Body of pancreas (tissue), 4 donors: ENCODE data around the gene ZFP92. TPM values are rescaled to one million over a fixed set of nuclear protein-coding genes. Genes with fewer than 3 reads are reported as not detected.

Source experiments
- ATAC-seq: fragments of 150-250 bp; one replicate; pipeline ENCODE4 v1.9.1; 2016
- DNase-seq, 4 donors: peaks; one replicate each; pipeline ENCODE4 v3.0.0-alpha.2; 2019
- H3K27ac ChIP-seq, 4 donors: fragments of 200-600 bp; sonication (generic); 1 replicate in 3 of 4; 2 replicates in 1 of 4; pipeline versions ENCODE4 v1.5.1 to v1.6.1; 2016 to 2019; ENCODE audit warnings: mild to moderate bottlenecking in 1 of 4, mixed read lengths in 1 of 4, moderate library complexity in 1 of 4
- H3K27me3 ChIP-seq, 2 donors: fragments of 200-600 bp; sonication (generic); one replicate each; pipeline ENCODE4 v1.6.0; 2016; ENCODE audit warnings: mild to moderate bottlenecking in 1 of 2
- H3K36me3 ChIP-seq, 2 donors: fragments of 200-600 bp; sonication (generic); replicated peaks in 1 of 2; 2 replicates each; pipeline ENCODE4 v1.5.1; 2016; ENCODE audit warnings: low read depth in 2 of 2; ENCODE audit not compliant: insufficient read depth in 1 of 2
- H3K4me1 ChIP-seq: fragments of 200-600 bp; sonication (generic); one replicate; pipeline ENCODE4 v1.6.0; 2016
- H3K4me3 ChIP-seq, 2 donors: fragments of 200-600 bp; sonication (generic); 1 replicate in 1 of 2; 2 replicates in 1 of 2; pipeline ENCODE4 v1.5.1; 2016 to 2019
- H3K9me3 ChIP-seq, 3 donors: fragments of 200-600 bp; sonication (generic); 1 replicate in 2 of 3; 2 replicates in 1 of 3; pipeline ENCODE4 v1.5.1; 2016
- POLR2A ChIP-seq, 3 donors: fragments of 450-650 bp; IDR thresholded peaks; one replicate each; pipeline ENCODE4 v1.6.1; 2016; ENCODE audit warnings: antibody characterized with exemption in 3 of 3, mild to moderate bottlenecking in 2 of 3
- WGBS, 2 donors: methylation state at CpG; one replicate each; pipeline ENCODE4 v1.1.5; 2017; 5-methylcytosine and 5-hydroxymethylcytosine counted together
- intact Hi-C: fragments of 100-400 bp; cut with DNase I; formaldehyde crosslinking; loops from one replicate; pipeline ENCODE4 v1.15.1; 2023
- total RNA-seq, 2 donors: library from RNA; depleted of rRNA; stranded (reverse); fragments of >200 nt; gene quantifications; one replicate each; pipeline ENCODE4 v1.1.0, GENCODE V29; 2016
- TF ChIP-seq, protein P1 (sequence below), 7 experiments: fragments of 450-650 bp in 4 of 7; fragments of 200-600 bp in 3 of 7; sonication (generic) in 3 of 7; IDR thresholded peaks; one replicate each; pipeline ENCODE4 v1.5.1; 2016 to 2019; ENCODE audit warnings: antibody characterized with exemption in 7 of 7

The ZFP92 gene
- total RNA-seq, 2 donors from 2014 or later, result 0.33 to 0.78 TPM

DNA sequence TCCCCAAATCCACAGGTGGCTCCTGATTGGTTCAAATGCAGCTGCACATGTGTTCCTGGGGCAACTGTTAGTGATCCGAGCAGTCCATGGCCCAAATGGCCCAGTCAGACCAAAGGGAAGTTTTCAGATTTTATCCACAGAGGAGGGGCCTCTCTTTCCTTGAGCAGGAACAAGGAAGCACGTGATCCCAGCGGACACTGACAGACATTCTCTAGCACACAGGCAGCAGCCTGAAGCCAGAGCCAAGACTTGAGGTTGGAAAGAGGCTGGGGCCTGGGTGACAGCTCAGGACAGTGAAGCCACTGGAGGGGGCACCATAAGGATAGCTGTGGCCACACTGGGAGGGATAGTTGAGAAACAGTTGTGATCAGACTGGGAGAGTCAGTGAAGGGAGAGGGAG lies 3.5 kb upstream of the ZFP92 start:
- Histone ChIP-seq H3K4me1 (peaks cover 8% of the 10 kb centered on the region), H3K4me3 (no peak overlapping the region), H3K36me3 (no peaks in the 10 kb centered on the region), H3K9me3 (no peaks in the 10 kb centered on the region), H3K27me3 (no peaks in the 10 kb centered on the region), H3K27ac (no peak overlapping the region)
- DNase-seq (no peak), ATAC-seq (no peak)
- intact Hi-C loops, result no loop called here
- no peak for TF ChIP-seq POLR2A (IDR thresholded peaks at IDR 0.05)
- TF ChIP-seq, protein P1, sequence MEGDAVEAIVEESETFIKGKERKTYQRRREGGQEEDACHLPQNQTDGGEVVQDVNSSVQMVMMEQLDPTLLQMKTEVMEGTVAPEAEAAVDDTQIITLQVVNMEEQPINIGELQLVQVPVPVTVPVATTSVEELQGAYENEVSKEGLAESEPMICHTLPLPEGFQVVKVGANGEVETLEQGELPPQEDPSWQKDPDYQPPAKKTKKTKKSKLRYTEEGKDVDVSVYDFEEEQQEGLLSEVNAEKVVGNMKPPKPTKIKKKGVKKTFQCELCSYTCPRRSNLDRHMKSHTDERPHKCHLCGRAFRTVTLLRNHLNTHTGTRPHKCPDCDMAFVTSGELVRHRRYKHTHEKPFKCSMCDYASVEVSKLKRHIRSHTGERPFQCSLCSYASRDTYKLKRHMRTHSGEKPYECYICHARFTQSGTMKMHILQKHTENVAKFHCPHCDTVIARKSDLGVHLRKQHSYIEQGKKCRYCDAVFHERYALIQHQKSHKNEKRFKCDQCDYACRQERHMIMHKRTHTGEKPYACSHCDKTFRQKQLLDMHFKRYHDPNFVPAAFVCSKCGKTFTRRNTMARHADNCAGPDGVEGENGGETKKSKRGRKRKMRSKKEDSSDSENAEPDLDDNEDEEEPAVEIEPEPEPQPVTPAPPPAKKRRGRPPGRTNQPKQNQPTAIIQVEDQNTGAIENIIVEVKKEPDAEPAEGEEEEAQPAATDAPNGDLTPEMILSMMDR (IDR thresholded peaks at IDR 0.05), result no peak
- 100% methylated on average over 1 of the region's 3 CpGs; no CpG with 5 or more reads in 1 of the 2 donors for WGBS, 2 donors

DNA sequence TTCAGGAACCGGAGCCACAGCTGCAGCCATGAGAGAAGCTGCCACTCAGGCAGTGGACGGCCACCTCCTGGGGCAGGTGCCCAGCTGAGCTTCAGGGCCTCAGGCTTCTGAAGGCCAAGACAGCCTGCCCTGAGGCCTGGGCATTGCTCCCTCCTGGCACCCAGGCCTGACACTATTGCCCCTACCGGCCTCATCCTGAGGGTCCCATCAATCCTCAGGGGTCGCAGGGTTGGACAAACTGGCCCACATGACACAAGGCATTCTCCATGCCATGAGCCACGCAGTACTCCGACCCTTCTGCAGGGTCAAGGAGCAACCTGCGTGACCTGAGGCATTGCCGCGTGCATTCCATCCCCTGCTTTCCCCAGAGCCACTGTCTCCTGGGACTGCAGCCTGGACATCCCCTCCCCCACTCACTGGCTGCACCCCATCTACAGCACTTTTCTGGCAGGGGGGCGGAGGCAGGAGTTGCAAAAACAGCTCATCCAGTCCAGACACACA lies 3.0 kb upstream of the ZFP92 start:
- WGBS, 2 donors, result 80 to 83% methylated on average over 1 to 2 of the region's 10 CpGs
- H3K36me3 ChIP-seq, result no peaks in the 10 kb centered on the region
- peaks cover 8% of the 10 kb centered on the region for H3K4me1 ChIP-seq
- H3K4me3 ChIP-seq, result no peak overlapping the region
- DNase-seq (no peak), ATAC-seq (no peak)
- no peaks in the 10 kb centered on the region for H3K9me3 ChIP-seq
- intact Hi-C loops, result no loop called here
- no peak overlapping the region for H3K27ac ChIP-seq
- TF ChIP-seq POLR2A (IDR thresholded peaks at IDR 0.05), result no peak
- TF ChIP-seq, protein P1 (IDR thresholded peaks at IDR 0.05), result no peak
- H3K27me3 ChIP-seq, result no peaks in the 10 kb centered on the region

DNA sequence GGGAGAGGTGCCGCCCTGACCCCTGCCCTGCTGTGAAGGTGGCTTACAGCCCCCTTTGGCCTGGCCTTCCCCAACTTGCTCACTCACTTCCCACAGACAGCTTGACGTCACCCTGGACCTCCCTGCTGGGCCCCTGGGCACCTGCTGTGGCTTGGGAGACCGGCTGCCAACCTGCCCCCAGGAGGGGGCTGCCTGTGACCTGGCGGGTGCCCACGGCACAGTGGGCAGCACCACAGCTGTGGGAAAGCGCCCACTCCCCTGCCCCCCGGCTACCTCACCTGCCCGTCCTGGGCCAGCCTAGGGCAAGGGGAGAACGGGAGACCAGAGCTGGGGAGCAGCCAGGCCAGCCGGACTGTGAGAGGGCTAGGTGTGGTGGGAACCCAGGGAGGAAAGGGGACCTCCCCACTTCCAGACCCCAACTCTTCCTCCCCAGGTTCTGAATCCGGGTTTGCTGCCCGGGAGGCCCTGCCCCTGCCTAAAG lies 2.4 kb upstream of the ZFP92 start:
- no peaks in the 10 kb centered on the region for H3K9me3 ChIP-seq
- H3K27me3 ChIP-seq, result no peaks in the 10 kb centered on the region
- no peak for TF ChIP-seq POLR2A (IDR thresholded peaks at IDR 0.05)
- TF ChIP-seq, protein P1 (IDR thresholded peaks at IDR 0.05), result no peak
- peaks cover 8% of the 10 kb centered on the region for H3K4me1 ChIP-seq
- H3K36me3 ChIP-seq, result no peaks in the 10 kb centered on the region
- no peak overlapping the region for H3K27ac ChIP-seq
- no peak overlapping the region for H3K4me3 ChIP-seq
- 40 to 83% methylated on average over 1 to 8 of the region's 12 CpGs for WGBS, 2 donors
- DNase-seq, result no peak
- no peak for ATAC-seq
- intact Hi-C loops, result no loop called here

DNA sequence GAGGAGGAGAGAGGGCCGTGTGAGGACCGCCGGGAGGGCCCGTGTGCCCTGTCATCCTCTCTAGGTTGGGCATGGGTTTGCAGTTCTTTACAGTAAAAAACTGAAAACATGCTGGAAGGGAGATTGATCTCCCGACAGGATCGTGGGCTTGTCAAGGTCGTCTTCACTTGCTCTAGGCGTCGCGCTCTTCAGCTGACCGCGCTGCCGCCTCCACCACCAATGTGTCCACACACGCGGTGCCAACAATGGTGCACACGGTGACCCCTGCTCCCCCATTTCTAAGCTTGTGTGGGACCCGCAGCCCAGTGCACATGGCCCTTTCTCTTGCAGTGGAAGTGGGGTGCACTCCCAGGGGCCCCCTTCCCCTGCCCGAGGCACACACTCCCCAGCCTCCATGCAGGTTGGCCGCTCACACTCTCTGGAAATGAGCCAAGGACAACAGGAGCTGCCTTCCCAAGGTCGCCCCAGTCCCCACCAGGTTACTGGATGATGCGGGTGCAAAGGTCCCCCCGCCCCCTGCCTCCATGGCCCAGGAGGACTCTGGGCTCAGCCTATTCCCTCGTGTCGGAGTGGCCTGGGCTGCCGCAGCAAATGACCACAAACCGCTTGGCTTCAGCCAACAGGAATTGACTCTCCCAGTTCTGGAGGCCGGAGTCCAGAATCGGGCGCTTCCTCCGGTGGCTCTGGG lies 1.7 kb upstream of the ZFP92 start:
- Histone ChIP-seq H3K4me1 (peaks cover 8% of the 10 kb centered on the region), H3K4me3 (no peak overlapping the region), H3K36me3 (no peaks in the 10 kb centered on the region), H3K27ac (no peak overlapping the region), H3K27me3 (no peaks in the 10 kb centered on the region), H3K9me3 (no peaks in the 10 kb centered on the region)
- intact Hi-C loops, result no loop called here
- ATAC-seq (no peak), DNase-seq (no peak)
- TF ChIP-seq POLR2A (IDR thresholded peaks at IDR 0.05), result no peak
- TF ChIP-seq, protein P1 (IDR thresholded peaks at IDR 0.05), result no peak
- 75 to 82% methylated on average over 7 to 21 of the region's 30 CpGs for WGBS, 2 donors

DNA sequence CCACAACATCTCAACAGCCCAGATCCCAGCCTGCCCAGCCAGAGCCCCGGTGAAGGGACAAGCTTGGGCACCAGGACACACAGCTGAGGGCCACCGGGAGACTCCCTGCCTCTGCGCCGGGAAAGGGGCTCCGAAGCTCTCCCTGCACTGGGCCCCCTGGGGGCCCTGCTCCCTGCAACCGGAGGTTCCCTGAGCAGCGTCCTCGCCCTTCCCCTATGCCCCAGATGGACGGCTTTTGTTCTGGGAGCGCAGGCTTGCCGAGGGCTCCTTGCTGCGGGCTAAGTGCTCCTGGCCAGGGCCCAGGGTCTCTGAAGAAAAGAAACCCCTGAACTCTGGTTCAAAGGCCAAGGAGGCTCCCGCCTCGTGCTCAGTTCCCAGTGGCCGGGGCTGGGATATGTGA lies 899 bp upstream of the ZFP92 start:
- intact Hi-C loops, result no loop called here
- Histone ChIP-seq H3K4me3 (no peak overlapping the region), H3K4me1 (peaks cover 8% of the 10 kb centered on the region), H3K27ac (no peak overlapping the region), H3K27me3 (no peaks in the 10 kb centered on the region), H3K36me3 (no peaks in the 10 kb centered on the region), H3K9me3 (no peaks in the 10 kb centered on the region)
- 96 to 97% methylated on average over 6 to 12 of the region's 15 CpGs for whole genome bisulfite sequencing, 2 donors
- no peak for TF ChIP-seq POLR2A (IDR thresholded peaks at IDR 0.05)
- TF ChIP-seq, protein P1 (IDR thresholded peaks at IDR 0.05), result no peak
- DNase-seq (no peak), ATAC-seq (no peak)
